DOHH2 (cell line): ENCODE data around the gene NUDT16L1.

Source experiments
- H3F3A ChIP-seq: fragments of 200-600 bp; sonication (generic), shearing (Covaris generic); 2 replicates; pipeline ENCODE4 v1.6.0; 2016; ENCODE audit warnings: antibody characterized with exemption, mild to moderate bottlenecking; ENCODE audit not compliant: control insufficient read depth, insufficient read depth
- H3K27ac ChIP-seq: fragments of 200-600 bp; sonication (generic); 2 replicates; pipeline ENCODE4 v1.5.1; 2014; ENCODE audit warnings: low read depth, mild to moderate bottlenecking, low read length, moderate library complexity
- H3K27me3 ChIP-seq: fragments of 200-600 bp; sonication (generic); 2 replicates; pipeline ENCODE4 v1.6.1; 2014; ENCODE audit warnings: mild to moderate bottlenecking, low read length, mixed read lengths; ENCODE audit not compliant: control insufficient read depth
- H3K36me3 ChIP-seq: fragments of 200-600 bp; sonication (generic); 2 replicates; pipeline ENCODE4 v1.6.1; 2014; ENCODE audit warnings: mild to moderate bottlenecking, low read length, moderate library complexity, mixed read lengths; ENCODE audit not compliant: control insufficient read depth
- H3K4me1 ChIP-seq: fragments of 200-600 bp; sonication (generic); 2 replicates; pipeline ENCODE4 v1.6.1; 2014; ENCODE audit warnings: mild to moderate bottlenecking, low read length, mixed read lengths; ENCODE audit not compliant: control insufficient read depth
- H3K4me2 ChIP-seq: fragments of 200-600 bp; sonication (generic); 2 replicates; pipeline ENCODE4 v1.6.0; 2014; ENCODE audit warnings: mild to moderate bottlenecking, low read length, moderate library complexity
- H3K4me3 ChIP-seq: fragments of 200-600 bp; sonication (generic); 2 replicates; pipeline ENCODE4 v1.5.1; 2014; ENCODE audit warnings: mild to moderate bottlenecking, low read length, mixed read lengths
- H3K79me2 ChIP-seq: fragments of 200-600 bp; sonication (generic); 2 replicates; pipeline ENCODE4 v1.6.1; 2014; ENCODE audit warnings: mild to moderate bottlenecking, low read length, mixed read lengths; ENCODE audit not compliant: control insufficient read depth
- H3K9me2 ChIP-seq: fragments of 200-600 bp; sonication (generic); replicated peaks from 2 replicates; pipeline ENCODE4 v1.6.1; 2014; ENCODE audit warnings: mild to moderate bottlenecking, low read length, mixed read lengths; ENCODE audit not compliant: control insufficient read depth
- H3K9me3 ChIP-seq: fragments of 200-600 bp; sonication (generic); 2 replicates; pipeline ENCODE4 v1.6.1; 2014; ENCODE audit warnings: antibody characterized with exemption, low read length, mixed read lengths; ENCODE audit not compliant: control insufficient read depth, insufficient read depth
- H4K20me1 ChIP-seq: fragments of 200-600 bp; sonication (generic); 2 replicates; pipeline ENCODE4 v1.6.0; 2014; ENCODE audit warnings: low read depth, mild to moderate bottlenecking, antibody characterized with exemption, low read length, moderate library complexity; ENCODE audit not compliant: control insufficient read depth, insufficient read depth
- CTCF ChIP-seq: fragments of 200-600 bp; sonication (generic); IDR thresholded peaks from one replicate; pipeline ENCODE4 v1.5.1; 2014; ENCODE audit warnings: antibody characterized with exemption, mild to moderate bottlenecking, low read depth, low read length; ENCODE audit not compliant: poor library complexity, severe bottlenecking
- EZH2phosphoT487 ChIP-seq: fragments of 200-600 bp; sonication (generic); IDR thresholded peaks from 2 replicates; pipeline ENCODE4 v1.6.1; 2017; ENCODE audit warnings: borderline replicate concordance, mild to moderate bottlenecking, antibody characterized with exemption, low read length, moderate library complexity, mixed read lengths

Gene NUDT16L1

GRCh38 chr16:4687416-4687815 is 5.9 kb upstream of the NUDT16L1 start:
- TF ChIP-seq CTCF (no peak), EZH2phosphoT487 (no peak)
- no peaks in the 10 kb centered on the region for H3K36me3 ChIP-seq
- H3K4me1 ChIP-seq = peaks cover 2% of the 10 kb centered on the region; the same call in 1 of the 2 replicates
- H4K20me1 ChIP-seq = no peaks in the 10 kb centered on the region
- H3K27me3 ChIP-seq = no peaks in the 10 kb centered on the region
- no peak overlapping the region for H3K4me2 ChIP-seq
- no peaks in the 10 kb centered on the region for H3K9me3 ChIP-seq
- H3F3A ChIP-seq = no peaks in the 10 kb centered on the region
- no peaks in the 10 kb centered on the region for H3K9me2 ChIP-seq
- no peaks in the 10 kb centered on the region for H3K79me2 ChIP-seq
- H3K27ac ChIP-seq = no peak overlapping the region
- no peak overlapping the region for H3K4me3 ChIP-seq

- H3K9me2 ChIP-seq = no peaks in the 10 kb centered on the region
These were observed 5.3 kb upstream of the NUDT16L1 start for GRCh38 chr16:4687946-4688673.

GRCh38 chr16:4688674-4689045 is 4.7 kb upstream of the NUDT16L1 start:
- Histone ChIP-seq H3K27me3 (no peaks in the 10 kb centered on the region), H3K36me3 (no peaks in the 10 kb centered on the region), H3F3A (no peaks in the 10 kb centered on the region), H3K4me1 (peaks cover 9% of the 10 kb centered on the region), H3K79me2 (peaks cover under 1% of the 10 kb centered on the region), H3K27ac (no peak overlapping the region), H3K4me2 (no peak overlapping the region), H3K9me2 (no peaks in the 10 kb centered on the region), H4K20me1 (no peaks in the 10 kb centered on the region), H3K4me3 (no peak overlapping the region), H3K9me3 (no peaks in the 10 kb centered on the region)
- no peak for TF ChIP-seq CTCF
- no peak for TF ChIP-seq EZH2phosphoT487

More at GRCh38 chr16:4687946-4688673, 5.3 kb upstream of the NUDT16L1 start:
- TF ChIP-seq CTCF (no peak), EZH2phosphoT487 (no peak)
- Histone ChIP-seq H3K4me3 (no peak overlapping the region), H3K27ac (no peak overlapping the region), H4K20me1 (no peaks in the 10 kb centered on the region), H3K79me2 (no peaks in the 10 kb centered on the region), H3F3A (no peaks in the 10 kb centered on the region), H3K36me3 (no peaks in the 10 kb centered on the region), H3K9me3 (no peaks in the 10 kb centered on the region), H3K4me1 (peaks cover 9% of the 10 kb centered on the region), H3K4me2 (no peak overlapping the region), H3K27me3 (no peaks in the 10 kb centered on the region)
